22Rv1 (cell line): Measurements from ENCODE around the gene SHC2.

Experiments
- H3K27ac ChIP-seq: fragments of 450-650 bp; 2 replicates; pipeline ENCODE4 v1.5.1; 2017
- ZFX ChIP-seq: fragments of 450-650 bp; IDR thresholded peaks from 2 replicates; pipeline ENCODE4 v1.6.1; 2017; ENCODE audit warnings: antibody characterized with exemption, borderline replicate concordance
- TF ChIP-seq, protein P1 (sequence below): fragments of 450-650 bp; IDR thresholded peaks from 2 replicates; pipeline ENCODE4 v1.5.1; 2017; ENCODE audit warnings: mild to moderate bottlenecking

Gene SHC2

DNA sequence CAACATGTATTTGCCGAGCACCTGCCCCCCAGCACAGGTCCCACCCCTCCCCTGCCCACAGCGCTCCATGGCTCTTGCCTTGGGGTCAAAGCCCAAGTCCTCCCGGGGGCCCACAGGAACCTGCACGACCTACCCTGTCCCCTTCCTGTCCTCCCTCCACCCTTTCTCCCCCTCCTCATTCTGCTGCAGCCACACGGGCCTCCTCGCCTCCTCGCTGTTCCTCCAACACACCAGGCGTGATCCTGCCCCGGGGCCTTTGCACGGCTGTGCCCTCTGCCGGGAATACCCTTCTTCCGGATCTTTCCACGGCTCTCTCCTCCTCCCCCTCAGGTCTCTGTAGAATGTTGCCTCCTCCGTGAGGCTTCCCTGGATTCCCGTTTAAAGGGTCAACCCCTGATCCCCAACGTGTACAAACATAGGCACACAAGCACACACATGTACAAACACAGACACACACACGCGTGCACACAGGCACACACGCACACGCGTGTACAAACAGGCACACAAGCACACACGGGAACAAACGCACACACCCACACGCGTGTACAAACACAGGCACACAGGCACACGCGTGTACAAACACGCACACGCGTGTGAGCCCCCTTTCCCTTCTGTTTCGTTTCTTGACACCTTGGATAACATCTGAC lies 38.3 kb upstream of the SHC2 start:
- TF ChIP-seq ZFX, result no peak
- TF ChIP-seq, protein P1, sequence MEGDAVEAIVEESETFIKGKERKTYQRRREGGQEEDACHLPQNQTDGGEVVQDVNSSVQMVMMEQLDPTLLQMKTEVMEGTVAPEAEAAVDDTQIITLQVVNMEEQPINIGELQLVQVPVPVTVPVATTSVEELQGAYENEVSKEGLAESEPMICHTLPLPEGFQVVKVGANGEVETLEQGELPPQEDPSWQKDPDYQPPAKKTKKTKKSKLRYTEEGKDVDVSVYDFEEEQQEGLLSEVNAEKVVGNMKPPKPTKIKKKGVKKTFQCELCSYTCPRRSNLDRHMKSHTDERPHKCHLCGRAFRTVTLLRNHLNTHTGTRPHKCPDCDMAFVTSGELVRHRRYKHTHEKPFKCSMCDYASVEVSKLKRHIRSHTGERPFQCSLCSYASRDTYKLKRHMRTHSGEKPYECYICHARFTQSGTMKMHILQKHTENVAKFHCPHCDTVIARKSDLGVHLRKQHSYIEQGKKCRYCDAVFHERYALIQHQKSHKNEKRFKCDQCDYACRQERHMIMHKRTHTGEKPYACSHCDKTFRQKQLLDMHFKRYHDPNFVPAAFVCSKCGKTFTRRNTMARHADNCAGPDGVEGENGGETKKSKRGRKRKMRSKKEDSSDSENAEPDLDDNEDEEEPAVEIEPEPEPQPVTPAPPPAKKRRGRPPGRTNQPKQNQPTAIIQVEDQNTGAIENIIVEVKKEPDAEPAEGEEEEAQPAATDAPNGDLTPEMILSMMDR, result no peak
- H3K27ac ChIP-seq, result no peak overlapping the region

- no peak overlapping the region for H3K27ac ChIP-seq
- TF ChIP-seq, protein P1, result no peak
- no peak for TF ChIP-seq ZFX
Observed at GRCh38 chr19:498511-498891, 37.7 kb upstream of the SHC2 start.

GRCh38 chr19:497869-498510 lies 37.2 kb upstream of the SHC2 start:
- no peak overlapping the region for H3K27ac ChIP-seq
- TF ChIP-seq, protein P1, result no peak
- TF ChIP-seq ZFX, result no peak

- TF ChIP-seq, protein P1, result no peak
- no peak for TF ChIP-seq ZFX
- H3K27ac ChIP-seq, result no peak overlapping the region
Observed at GRCh38 chr19:497491-497868, 36.6 kb upstream of the SHC2 start.

DNA sequence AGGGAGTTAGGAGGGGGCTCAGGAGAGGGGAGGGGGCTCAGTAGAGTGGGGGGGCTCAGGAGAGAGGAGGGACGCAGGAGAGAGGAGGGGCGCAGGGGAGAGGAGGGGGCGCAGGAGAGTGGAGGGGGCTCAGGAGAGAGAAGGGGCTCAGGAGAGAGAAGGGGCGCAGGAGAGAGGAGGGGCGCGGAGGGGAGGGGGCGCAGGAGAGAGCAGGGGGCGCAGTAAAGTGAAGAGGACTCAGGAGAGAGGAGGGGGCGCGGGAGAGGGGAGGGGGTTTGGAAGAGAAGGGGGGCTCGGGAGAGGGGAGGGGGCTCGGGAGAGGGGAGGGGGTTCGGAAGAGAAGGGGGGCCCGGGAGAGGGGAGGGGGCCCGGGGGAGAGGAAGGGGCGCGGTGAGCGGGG lies 36.2 kb upstream of the SHC2 start:
- TF ChIP-seq, protein P1, result no peak
- TF ChIP-seq ZFX, result no peak
- no peak overlapping the region for H3K27ac ChIP-seq

- TF ChIP-seq, protein P1, result no peak
- TF ChIP-seq ZFX, result no peak
- H3K27ac ChIP-seq, result no peak within 1 kb of the TSS
Observed at GRCh38 chr19:496112-496665, 35.4 kb upstream of the SHC2 start, which contains the start of gene MADCAM1. Gene MADCAM1 (plus strand): TSS chr19:496486. CDS start chr19:496500, 14 bp downstream.
